DND-41 (cell line): ENCODE data around the gene TMEM132D.
A peak's percentile ranks its signal among the peaks of the same experiment; 100 is the strongest.
"Not testable (repeated sequence)": the region's sequence is repeated elsewhere in the genome, so short reads cannot be mapped to it uniquely, and the experiment has no call there.

ENCODE experiments used
- ATAC-seq: fragments of 200-7000 bp; cut with Tn5 transposase; 3 replicates; pipeline ENCODE4 v1.9.1; 2021; ENCODE audit warnings: low read depth; ENCODE audit not compliant: insufficient read depth
- DNase-seq: peaks from one replicate; pipeline ENCODE4 v3.0.0-alpha.2; 2020
- H2AFZ ChIP-seq: 2 replicates; pipeline ENCODE4 v1.6.0; 2012; ENCODE audit warnings: low read depth, low read length
- H3K27ac ChIP-seq: 2 replicates; pipeline ENCODE4 v1.5.1; 2012; ENCODE audit warnings: low read length, inconsistent platforms
- H3K27me3 ChIP-seq: fragments of 200-600 bp; sonication (generic); 2 replicates; pipeline ENCODE4 v1.6.0; 2012; ENCODE audit warnings: low read length, mild to moderate bottlenecking, inconsistent platforms; ENCODE audit not compliant: insufficient read depth, poor library complexity
- H3K36me3 ChIP-seq: 2 replicates; pipeline ENCODE4 v1.5.1; 2012; ENCODE audit warnings: low read length, inconsistent platforms; ENCODE audit not compliant: insufficient read depth
- H3K4me1 ChIP-seq: 2 replicates; pipeline ENCODE4 v1.5.1; 2012; ENCODE audit warnings: mild to moderate bottlenecking, low read length; ENCODE audit not compliant: insufficient read depth
- H3K4me2 ChIP-seq: 2 replicates; pipeline ENCODE4 v1.6.0; 2012; ENCODE audit warnings: mild to moderate bottlenecking, moderate library complexity, low read length, inconsistent platforms; ENCODE audit not compliant: insufficient read depth
- H3K4me3 ChIP-seq, 2 experiments: fragments of 200-600 bp in 1 of 2; shearing (Covaris generic) in 1 of 2; 2 replicates each; pipeline ENCODE4 v1.5.1; 2012 to 2016; ENCODE audit warnings: inconsistent platforms in 2 of 2, low read length in 2 of 2, mild to moderate bottlenecking in 2 of 2, low read depth in 1 of 2, moderate library complexity in 1 of 2
- H3K79me2 ChIP-seq: 2 replicates; pipeline ENCODE4 v1.6.0; 2012; ENCODE audit warnings: low read length, inconsistent platforms; ENCODE audit not compliant: insufficient read depth
- H3K9ac ChIP-seq: 2 replicates; pipeline ENCODE4 v1.6.0; 2012; ENCODE audit warnings: low read depth, mild to moderate bottlenecking, inconsistent platforms, low read length, moderate library complexity
- H3K9me3 ChIP-seq: 2 replicates; pipeline ENCODE4 v1.5.1; 2012; ENCODE audit warnings: low read length, moderate library complexity, mild to moderate bottlenecking, inconsistent platforms; ENCODE audit not compliant: insufficient read depth, severe bottlenecking
- H4K20me1 ChIP-seq: 2 replicates; pipeline ENCODE4 v1.6.0; 2012; ENCODE audit warnings: low read length; ENCODE audit not compliant: insufficient read depth
- CTCF ChIP-seq: IDR thresholded peaks from 2 replicates; pipeline ENCODE4 v1.5.1; 2012; ENCODE audit warnings: borderline replicate concordance, low read length, moderate library complexity, mild to moderate bottlenecking; ENCODE audit not compliant: poor library complexity, severe bottlenecking; ENCODE audit errors: extremely low read depth
- EZH2 ChIP-seq: IDR thresholded peaks from 3 replicates; pipeline ENCODE4 v1.6.1; 2012; ENCODE audit warnings: borderline replicate concordance, low read depth, mild to moderate bottlenecking, moderate library complexity, low read length, inconsistent platforms; ENCODE audit not compliant: severe bottlenecking

TMEM132D gene

DNA sequence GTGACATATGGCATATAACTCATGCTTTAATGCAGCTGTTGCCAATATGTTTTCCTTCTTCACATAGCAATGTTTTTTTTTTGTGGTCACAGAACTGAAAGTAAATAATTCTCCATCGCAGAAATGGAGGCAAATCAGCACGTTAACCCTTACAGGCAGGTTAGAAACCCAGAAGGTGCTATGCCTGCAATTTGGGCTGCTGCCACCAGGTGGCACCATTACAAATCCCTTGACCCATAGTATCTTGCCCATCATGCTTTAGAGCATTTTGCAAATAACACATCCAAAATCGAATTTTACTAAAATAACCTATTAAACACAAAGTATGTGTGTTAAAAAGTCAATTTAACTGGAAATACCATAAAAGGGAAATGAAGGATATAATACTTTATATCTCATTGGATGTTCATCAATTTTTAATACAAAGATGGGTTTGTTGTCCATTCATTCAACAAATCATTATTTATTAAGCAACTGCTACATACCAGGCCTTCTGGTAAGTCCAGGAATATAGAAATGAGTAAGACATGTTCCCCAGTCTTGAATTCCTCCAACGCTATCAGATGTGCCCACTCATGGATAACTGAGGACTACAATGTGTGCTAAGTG lies 710.5 kb downstream of the TMEM132D start:
- DNase-seq (peak; percentile 46), ATAC-seq (no peak)
- H3K9ac ChIP-seq, result no peak overlapping the region

GRCh38 chr12:129190827-129191226 lies 713.0 kb downstream of the TMEM132D start:
- Histone ChIP-seq H3K9ac (no peak overlapping the region), H3K79me2 (no peaks in the 10 kb centered on the region), H3K9me3 (peaks cover 4% of the 10 kb centered on the region), H3K27me3 (no peaks in the 10 kb centered on the region), H3K4me1 (no peaks in the 10 kb centered on the region), H3K36me3 (no peaks in the 10 kb centered on the region), H3K4me3 (no peak overlapping the region), H2AFZ (no peak overlapping the region), H4K20me1 (no peaks in the 10 kb centered on the region), H3K4me2 (no peak overlapping the region), H3K27ac (no peak overlapping the region)
- TF ChIP-seq CTCF (no peak), EZH2 (no peak)
- DNase-seq (no peak), ATAC-seq (no peak)

More for the DNA sequence above, 710.5 kb downstream of the TMEM132D start:
- Histone ChIP-seq H3K9me3 (peaks cover 4% of the 10 kb centered on the region), H3K27ac (no peak overlapping the region), H4K20me1 (no peaks in the 10 kb centered on the region), H3K4me3 (no peak overlapping the region), H3K36me3 (no peaks in the 10 kb centered on the region), H3K27me3 (no peaks in the 10 kb centered on the region), H3K79me2 (no peaks in the 10 kb centered on the region), H3K4me2 (no peak overlapping the region), H3K4me1 (no peaks in the 10 kb centered on the region), H2AFZ (no peak overlapping the region)
- peak; percentile 85 for TF ChIP-seq CTCF
- no peak for TF ChIP-seq EZH2

GRCh38 chr12:129189879-129190278 lies 713.9 kb downstream of the TMEM132D start:
- not testable (repeated sequence) for H3K79me2 ChIP-seq, H2AFZ ChIP-seq, H3K9me3 ChIP-seq, ATAC-seq, DNase-seq, H4K20me1 ChIP-seq, H3K4me2 ChIP-seq, H3K27me3 ChIP-seq, H3K36me3 ChIP-seq, H3K4me1 ChIP-seq, H3K4me3 ChIP-seq, H3K9ac ChIP-seq, H3K27ac ChIP-seq

DNA sequence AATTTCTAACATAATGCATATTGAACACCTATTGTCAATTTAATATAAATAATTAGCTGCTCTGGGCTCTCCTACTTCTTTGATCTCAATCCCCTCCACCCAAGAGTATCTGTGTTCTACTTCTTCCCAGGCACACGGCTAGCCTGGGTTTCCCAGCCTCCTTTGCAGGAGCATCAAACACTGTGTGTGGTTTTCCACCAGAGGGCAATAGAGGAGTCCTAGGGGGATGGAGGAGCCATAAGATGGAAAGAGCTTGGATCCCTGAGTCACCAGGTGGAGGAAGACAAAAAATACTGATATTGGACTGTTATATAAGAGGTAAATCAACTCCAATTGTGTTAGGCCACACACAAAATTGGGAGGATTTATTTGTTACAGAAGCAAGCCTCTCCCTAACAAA lies 716.9 kb downstream of the TMEM132D start:
- no peak overlapping the region for H3K9ac ChIP-seq
- no peak overlapping the region for H3K27ac ChIP-seq
- DNase-seq (peak; percentile 17), ATAC-seq (peak; percentile 44; the same call in 1 of the 3 replicates)
- TF ChIP-seq EZH2, result no peak
- peak; percentile 37 for TF ChIP-seq CTCF
- H3K27me3 ChIP-seq, result no peaks in the 10 kb centered on the region
- H3K36me3 ChIP-seq, result no peaks in the 10 kb centered on the region
- H3K79me2 ChIP-seq, result no peaks in the 10 kb centered on the region
- no peaks in the 10 kb centered on the region for H4K20me1 ChIP-seq
- H3K4me3 ChIP-seq, result no peak overlapping the region
- H3K4me2 ChIP-seq, result no peak overlapping the region
- no peak overlapping the region for H2AFZ ChIP-seq
- H3K4me1 ChIP-seq, result no peaks in the 10 kb centered on the region
- H3K9me3 ChIP-seq, result no peaks in the 10 kb centered on the region
